Fibroblast of skin of abdomen (primary cell): ENCODE results near the gene GALNT9.
"Not testable (repeated sequence)": the region's sequence is repeated elsewhere in the genome, so short reads cannot be mapped to it uniquely, and the experiment has no call there.

Experiments used
- DNase-seq: peaks from one replicate; pipeline ENCODE4 v3.0.0-alpha.2; 2013

GALNT9 gene

GRCh38 chr12:132278401-132279183, 50.8 kb downstream of the GALNT9 start:
- DNase-seq = no peak

- DNase-seq = no peak
These were observed 51.4 kb downstream of the GALNT9 start for GRCh38 chr12:132277949-132278348.

- no peak for DNase-seq
These were observed 51.9 kb downstream of the GALNT9 start for GRCh38 chr12:132277374-132277941.

GRCh38 chr12:132276827-132277373, 52.5 kb downstream of the GALNT9 start:
- DNase-seq = no peak

GRCh38 chr12:132276066-132276826, 53.1 kb downstream of the GALNT9 start:
- DNase-seq = no peak

GRCh38 chr12:132275631-132276030, 53.8 kb downstream of the GALNT9 start:
- no peak for DNase-seq

GRCh38 chr12:132275110-132275531, 54.3 kb downstream of the GALNT9 start:
- peak; percentile 45 for DNase-seq

- no peak for DNase-seq
These were observed 55.4 kb downstream of the GALNT9 start for GRCh38 chr12:132273992-132274334.

- no peak for DNase-seq
These were observed 56.7 kb downstream of the GALNT9 start for GRCh38 chr12:132272711-132273110.

- no peak for DNase-seq
These were observed 57.7 kb downstream of the GALNT9 start for GRCh38 chr12:132271755-132272092.

- no peak for DNase-seq
These were observed 58.2 kb downstream of the GALNT9 start for GRCh38 chr12:132270969-132271754.

GRCh38 chr12:132270516-132270915, 58.9 kb downstream of the GALNT9 start:
- DNase-seq = no peak

GRCh38 chr12:132269271-132269968, 60.0 kb downstream of the GALNT9 start:
- DNase-seq = no peak

GRCh38 chr12:132268674-132269073, 60.7 kb downstream of the GALNT9 start:
- no peak for DNase-seq

GRCh38 chr12:132267873-132268272, 61.5 kb downstream of the GALNT9 start:
- DNase-seq = no peak

GRCh38 chr12:132266802-132267201, 62.6 kb downstream of the GALNT9 start:
- no peak for DNase-seq

- no peak for DNase-seq
These were observed 63.0 kb downstream of the GALNT9 start for GRCh38 chr12:132266370-132266769.

GRCh38 chr12:132265822-132266221, 63.6 kb downstream of the GALNT9 start:
- DNase-seq = not testable (repeated sequence)

GRCh38 chr12:132265056-132265800, 64.2 kb downstream of the GALNT9 start:
- DNase-seq = no peak

- no peak for DNase-seq
These were observed 65.0 kb downstream of the GALNT9 start for GRCh38 chr12:132264086-132265010.
